ENCODE data around the gene ADH1A.
"Not testable (repeated sequence)": the region's sequence is repeated elsewhere in the genome, so short reads cannot be mapped to it uniquely, and the experiment has no call there.

Gene ADH1A

GRCh38 chr4:99281261-99281660, 9.5 kb downstream of the ADH1A start:
- no peak for DNase-seq (ENCODE audit: low spot score)

- DNase-seq (ENCODE audit: low spot score), result no peak
Observed at GRCh38 chr4:99276417-99276816, 14.4 kb downstream of the ADH1A start.

GRCh38 chr4:99275885-99276284, 14.9 kb downstream of the ADH1A start:
- no peak for DNase-seq (ENCODE audit: low spot score)

- no peak for DNase-seq (ENCODE audit: low spot score)
Observed at GRCh38 chr4:99275050-99275449, 15.7 kb downstream of the ADH1A start.

- no peak for DNase-seq (ENCODE audit: low spot score)
Observed at GRCh38 chr4:99273704-99274103, 17.1 kb downstream of the ADH1A start.

GRCh38 chr4:99264927-99265326, 25.9 kb downstream of the ADH1A start:
- DNase-seq (ENCODE audit: low spot score), result no peak

- no peak for DNase-seq (ENCODE audit: low spot score)
Observed at GRCh38 chr4:99252746-99253145, 38.0 kb downstream of the ADH1A start.

- no peak for DNase-seq (ENCODE audit: low spot score)
Observed at GRCh38 chr4:99248714-99249113, 42.1 kb downstream of the ADH1A start.

- DNase-seq (ENCODE audit: low spot score), result no peak
Observed at GRCh38 chr4:99235955-99236354, 54.8 kb downstream of the ADH1A start.

GRCh38 chr4:99234331-99235010, 56.3 kb downstream of the ADH1A start:
- no peak for DNase-seq (ENCODE audit: low spot score)

GRCh38 chr4:99233397-99233796, 57.4 kb downstream of the ADH1A start:
- not testable (repeated sequence) for DNase-seq (ENCODE audit: low spot score)

- not testable (repeated sequence) for DNase-seq (ENCODE audit: low spot score)
Observed at GRCh38 chr4:99228706-99229105, 62.1 kb downstream of the ADH1A start.

GRCh38 chr4:99227646-99228045, 63.1 kb downstream of the ADH1A start:
- DNase-seq (ENCODE audit: low spot score), result not testable (repeated sequence)
